HepG2 (cell line): Measurements from ENCODE around the gene DRAXIN. TPM values are rescaled to one million over a fixed set of nuclear protein-coding genes. Genes with fewer than 3 reads are reported as not detected.

Experiments used
- E2F2 ChIP-seq: sonication (generic); formaldehyde crosslinking; IDR thresholded peaks from 2 replicates; pipeline ENCODE4 v1.4.0; 2020; ENCODE audit warnings: missing genetic modification reagents, borderline replicate concordance
- FOXK2 ChIP-seq: fragments of 450-650 bp; IDR thresholded peaks from 2 replicates; pipeline ENCODE4 v1.6.1; 2016
- FOXP1 ChIP-seq, 2 experiments: fragments of 450-650 bp in 1 of 2; IDR thresholded peaks; 2 replicates each; pipeline ENCODE4 v1.6.1; 2017 to 2018; ENCODE audit warnings: antibody characterized with exemption in 1 of 2
- HMGA1 ChIP-seq: sonication (generic); formaldehyde crosslinking; conservative IDR thresholded peaks from 2 replicates; pipeline ENCODE4 v1.4.0; 2020; ENCODE audit warnings: missing genetic modification reagents
- HNRNPL ChIP-seq: fragments of 200-400 bp; formaldehyde crosslinking; IDR thresholded peaks from 2 replicates; pipeline ENCODE4 v1.6.1; 2017; ENCODE audit warnings: mild to moderate bottlenecking, low read depth, low read length
- IRX3 ChIP-seq: sonication (generic); formaldehyde crosslinking; IDR thresholded peaks from 2 replicates; pipeline ENCODE4 v1.8.1; 2023; ENCODE audit warnings: mild to moderate bottlenecking, low read depth, missing genetic modification reagents, borderline replicate concordance
- KAT2B ChIP-seq: fragments of 150-350 bp; IDR thresholded peaks from 2 replicates; pipeline ENCODE4 v1.6.1; 2014; ENCODE audit warnings: low read depth, low read length, borderline replicate concordance
- KLF15 ChIP-seq: sonication (generic); formaldehyde crosslinking; IDR thresholded peaks from 2 replicates; pipeline ENCODE4 v1.8.1; 2023; ENCODE audit warnings: borderline replicate concordance, mild to moderate bottlenecking, inconsistent platforms, missing genetic modification reagents, mixed read lengths
- MED8 ChIP-seq: sonication (generic); formaldehyde crosslinking; IDR thresholded peaks from 2 replicates; pipeline ENCODE4 v1.8.1; 2023; ENCODE audit warnings: mild to moderate bottlenecking, missing genetic modification reagents; ENCODE audit not compliant: insufficient replicate concordance
- SIX1 ChIP-seq: sonication (generic); formaldehyde crosslinking; IDR thresholded peaks from 2 replicates; pipeline ENCODE4 v1.4.0; 2020; ENCODE audit warnings: missing genetic modification reagents, borderline replicate concordance
- SP4 ChIP-seq: sonication (generic); formaldehyde crosslinking; IDR thresholded peaks from 2 replicates; pipeline ENCODE4 v1.8.1; 2023; ENCODE audit warnings: mild to moderate bottlenecking, missing genetic modification reagents
- ZBED4 ChIP-seq: sonication (generic); formaldehyde crosslinking; IDR thresholded peaks from 2 replicates; pipeline ENCODE4 v1.4.0; 2020; ENCODE audit warnings: missing genetic modification reagents, borderline replicate concordance
- ZFP41 ChIP-seq: sonication (generic); formaldehyde crosslinking; IDR thresholded peaks from 2 replicates; pipeline ENCODE4 v1.4.0; 2020; ENCODE audit warnings: mild to moderate bottlenecking, missing genetic modification reagents, borderline replicate concordance
- ZFX ChIP-seq: sonication (generic); formaldehyde crosslinking; IDR thresholded peaks from 2 replicates; pipeline ENCODE4 v1.4.0; 2020; ENCODE audit warnings: mild to moderate bottlenecking, low read depth, missing genetic modification reagents, moderate library complexity
- ZNF552 ChIP-seq: sonication (generic); formaldehyde crosslinking; IDR thresholded peaks from 2 replicates; pipeline ENCODE4 v1.9.0; 2022; ENCODE audit warnings: missing genetic modification reagents, mild to moderate bottlenecking, borderline replicate concordance
- ZNF589 ChIP-seq: sonication (generic); formaldehyde crosslinking; conservative IDR thresholded peaks from 2 replicates; pipeline ENCODE4 v1.8.0; 2022; ENCODE audit warnings: mild to moderate bottlenecking, moderate library complexity, missing genetic modification reagents
- ZNF597 ChIP-seq: sonication (generic); formaldehyde crosslinking; IDR thresholded peaks from 2 replicates; pipeline ENCODE4 v1.5.0; 2020; ENCODE audit warnings: missing genetic modification reagents
- ZNF660 ChIP-seq: sonication (generic); formaldehyde crosslinking; IDR thresholded peaks from 2 replicates; pipeline ENCODE4 v1.5.1; 2020; ENCODE audit warnings: mild to moderate bottlenecking, low read depth, missing genetic modification reagents, borderline replicate concordance
- ZNF720 ChIP-seq: sonication (generic); formaldehyde crosslinking; IDR thresholded peaks from 2 replicates; pipeline ENCODE4 v1.4.0; 2020; ENCODE audit warnings: missing genetic modification reagents
- ZNF75D ChIP-seq: sonication (generic); formaldehyde crosslinking; IDR thresholded peaks from 2 replicates; pipeline ENCODE4 v1.8.1; 2023; ENCODE audit warnings: missing genetic modification reagents, mild to moderate bottlenecking, borderline replicate concordance
- ZNF761 ChIP-seq: sonication (generic); formaldehyde crosslinking; conservative IDR thresholded peaks from 2 replicates; pipeline ENCODE4 v1.4.0; 2020; ENCODE audit warnings: mild to moderate bottlenecking, missing genetic modification reagents
- ZNF800 ChIP-seq: sonication (generic); formaldehyde crosslinking; IDR thresholded peaks from 2 replicates; pipeline ENCODE4 v1.4.0; 2020; ENCODE audit warnings: missing genetic modification reagents
- polyA plus RNA-seq, 8 experiments: library from polyadenylated mRNA; depleted of rRNA in 3 of 8; stranded (reverse) in 7 of 8; unstranded in 1 of 8; fragments of >200 nt; fragmentation: Illumina TruSeq in 4 of 8; extraction: Trizol in 4 of 8; gene quantifications; 2 replicates each; pipeline versions ENCODE4 v1.2.1 to v1.2.3, GENCODE V29; 2011 to 2016; ENCODE audit warnings: low read depth in 4 of 8, missing spikeins in 1 of 8, mixed read lengths in 1 of 8; ENCODE audit not compliant: insufficient read depth in 1 of 8
- total RNA-seq, 5 experiments: library from RNA; depleted of rRNA; stranded (reverse); fragments of >200 nt; fragmentation: Illumina TruSeq; extraction: Trizol; gene quantifications; 2 replicates each; pipeline ENCODE4 v1.2.3, GENCODE V29; 2016; ENCODE audit warnings: low read depth in 1 of 5

The DRAXIN gene
- total and polyA plus RNA-seq, 2 of the 13 experiments (the other 11 are each of a cell fraction or from before 2014, with no cell fraction given) = 0.02 TPM; not detected in 1

- TF ChIP-seq SP4 (CRISPR knock-in tag) (peak; percentile 99), ZNF75D (CRISPR knock-in tag) (no peak), KLF15 (no peak), HNRNPL (no peak), ZNF720 (CRISPR knock-in tag) (no peak), IRX3 (CRISPR knock-in tag) (no peak), SIX1 (no peak), MED8 (CRISPR knock-in tag) (no peak), FOXP1 (IDR thresholded peaks at IDR 0.05) (no peak), FOXP1 (CRISPR knock-in tag; IDR thresholded peaks at IDR 0.05) (no peak), ZBED4 (peak; percentile 97; the same call in 1 of the 2 replicates), HMGA1 (CRISPR knock-in tag) (no peak), ZFX (peak; percentile 84), ZFP41 (CRISPR knock-in tag) (no peak), ZNF552 (CRISPR knock-in tag) (no peak), ZNF597 (no peak), ZNF800 (CRISPR knock-in tag) (no peak), FOXK2 (no peak), ZNF761 (CRISPR knock-in tag) (peak; percentile 73; the same call in 1 of the 2 replicates), KAT2B (no peak), ZNF660 (no peak), E2F2 (no peak), ZNF589 (0 out of 2 replicates have a peak, but pooled peaks have one; percentile 31)
Measured at GRCh38 chr1:11681071-11681771, 10.3 kb upstream of the DRAXIN start, which contains the start of gene MAD2L2 (continued).
